T1000 (cell line): ENCODE measurements around the gene KIF3C.
A peak's percentile ranks its signal among the peaks of the same experiment; 100 is the strongest.
"Not testable (repeated sequence)": the region's sequence is repeated elsewhere in the genome, so short reads cannot be mapped to it uniquely, and the experiment has no call there.

ENCODE experiments used
- DNase-seq: peaks from one replicate; lab custom pipeline; 2025; ENCODE audit warnings: mixed read lengths; lab: John Stamatoyannopoulos, UW

The KIF3C gene

GRCh38 chr2:25982273-25982967, at the start of gene KIF3C:
TSS of gene KIF3C (minus strand) at chr2:25982497. CDS start at chr2:25981917, 580 bp downstream.
- peak; percentile 52 for DNase-seq

- not testable (repeated sequence) for DNase-seq
Measured at GRCh38 chr2:26028083-26028482, 45.8 kb upstream of the KIF3C start.

GRCh38 chr2:26025509-26025908, 43.2 kb upstream of the KIF3C start:
- DNase-seq = no peak

- no peak for DNase-seq
Measured at GRCh38 chr2:26024260-26024659, 42.0 kb upstream of the KIF3C start.

GRCh38 chr2:26020231-26020640, 37.9 kb upstream of the KIF3C start:
- DNase-seq = no peak

GRCh38 chr2:26018184-26019055, 36.1 kb upstream of the KIF3C start:
- peak; percentile 70 for DNase-seq

GRCh38 chr2:26017464-26018183, 35.3 kb upstream of the KIF3C start:
- DNase-seq = no peak

GRCh38 chr2:26016706-26017045, 34.4 kb upstream of the KIF3C start:
- DNase-seq = not testable (repeated sequence)

GRCh38 chr2:26016012-26016705, 33.9 kb upstream of the KIF3C start:
- DNase-seq = no peak

- no peak for DNase-seq
Measured at GRCh38 chr2:26013668-26014067, 31.4 kb upstream of the KIF3C start.

- peak; percentile 56 for DNase-seq
Measured at GRCh38 chr2:26011990-26012856, 29.9 kb upstream of the KIF3C start.

- no peak for DNase-seq
Measured at GRCh38 chr2:26011609-26011989, 29.3 kb upstream of the KIF3C start.

- DNase-seq = no peak
Measured at GRCh38 chr2:26010943-26011342, 28.6 kb upstream of the KIF3C start.

GRCh38 chr2:26009567-26009963, 27.3 kb upstream of the KIF3C start:
- no peak for DNase-seq

- DNase-seq = peak; percentile 33
Measured at GRCh38 chr2:26008851-26009566, 26.7 kb upstream of the KIF3C start.

- no peak for DNase-seq
Measured at GRCh38 chr2:26008095-26008494, 25.8 kb upstream of the KIF3C start.

GRCh38 chr2:26002632-26003310, 20.5 kb upstream of the KIF3C start:
- DNase-seq = no peak

- DNase-seq = no peak
Measured at GRCh38 chr2:26001743-26002351, 19.6 kb upstream of the KIF3C start.

GRCh38 chr2:26000561-26001082, 18.3 kb upstream of the KIF3C start:
- DNase-seq = no peak
